ENCODE measurements around the gene FBXL15. TPM values are rescaled to one million over a fixed set of nuclear protein-coding genes. Genes with fewer than 3 reads are reported as not detected.

FBXL15 gene
- polyA plus RNA-seq, 1 donor (not counting 4 experiments of a cell fraction or from before 2014, with no cell fraction given) = 3.1 TPM

- Histone ChIP-seq H3K27me3 (ENCODE audit: control insufficient read depth, extremely low read depth, insufficient read depth, low read length) (no peaks in the 10 kb centered on the region), H3K79me2 (ENCODE audit: control insufficient read depth, insufficient read depth, low read length) (no peaks in the 10 kb centered on the region), H3K9me1 (ENCODE audit: control insufficient read depth, extremely low read depth, insufficient read depth, low read length) (peaks cover 3% of the 10 kb centered on the region), H3K4me3 (ENCODE audit: control insufficient read depth in 2 of 3, extremely low read depth in 1 of 3, insufficient read depth in 2 of 3, low read depth in 1 of 3, low read length in 3 of 3) (no peak overlapping the region), H3K27ac (ENCODE audit: control insufficient read depth, insufficient read depth, low read length) (peak overlapping the region; percentile 24), H4K20me1 (ENCODE audit: control insufficient read depth, extremely low read depth, insufficient read depth, low read length) (no peaks in the 10 kb centered on the region), H3K9ac (ENCODE audit: control insufficient read depth, extremely low read depth, insufficient read depth, low read length) (no peak overlapping the region), H3K9me3 (ENCODE audit: control insufficient read depth, low read depth, low read length) (no peaks in the 10 kb centered on the region), H3K4me2 (ENCODE audit: control insufficient read depth, extremely low read depth, insufficient read depth, low read depth, low read length) (no peak overlapping the region), H3K4me1 (ENCODE audit: control insufficient read depth, extremely low read depth, insufficient read depth, low read length) (peaks cover 20% of the 10 kb centered on the region), H3K36me3 (ENCODE audit: control insufficient read depth in 2 of 2, extremely low read depth in 1 of 2, insufficient read depth in 2 of 2, low read length in 2 of 2) (peaks cover 0 to 5% of the 10 kb centered on the region in 2 experiments), H2AFZ (ENCODE audit: control insufficient read depth, low read length) (no peak overlapping the region)
- no peak for DNase-seq (ENCODE audit: low read depth, low spot score)
- no peak for FAIRE-seq
- dilution Hi-C loops (cut with MboI; ENCODE audit: extremely low pct_ligation_motif_present, low sequenced_read_pairs) = no loop called here
- TF ChIP-seq EZH2 (IDR thresholded peaks at IDR 0.05; ENCODE audit: low read length) (no peak), CTCF (optimal IDR thresholded peaks at IDR 0.05 in 1 of 3, IDR thresholded peaks at IDR 0.05 in 1 of 3, conservative IDR thresholded peaks at IDR 0.05 in 1 of 3; ENCODE audit: extremely low read depth in 1 of 3, insufficient read depth in 2 of 3, low read length in 3 of 3) (no peak)
Observed at GRCh38 chr10:102455893-102456471, 35.3 kb downstream of the FBXL15 start.

GRCh38 chr10:102457591-102458150 lies 37.0 kb downstream of the FBXL15 start:
- FAIRE-seq (no peak), DNase-seq (ENCODE audit: low read depth, low spot score) (no peak)
- no peak overlapping the region for H3K4me3 ChIP-seq (ENCODE audit: control insufficient read depth in 2 of 3, extremely low read depth in 1 of 3, insufficient read depth in 2 of 3, low read depth in 1 of 3, low read length in 3 of 3)
- no peak overlapping the region for H3K9ac ChIP-seq (ENCODE audit: control insufficient read depth, extremely low read depth, insufficient read depth, low read length)
- H4K20me1 ChIP-seq (ENCODE audit: control insufficient read depth, extremely low read depth, insufficient read depth, low read length) = no peaks in the 10 kb centered on the region
- no peak overlapping the region for H3K4me2 ChIP-seq (ENCODE audit: control insufficient read depth, extremely low read depth, insufficient read depth, low read depth, low read length)
- peaks cover 22% of the 10 kb centered on the region for H3K4me1 ChIP-seq (ENCODE audit: control insufficient read depth, extremely low read depth, insufficient read depth, low read length)
- no peaks in the 10 kb centered on the region for H3K27me3 ChIP-seq (ENCODE audit: control insufficient read depth, extremely low read depth, insufficient read depth, low read length)
- H2AFZ ChIP-seq (ENCODE audit: control insufficient read depth, low read length) = no peak overlapping the region
- H3K79me2 ChIP-seq (ENCODE audit: control insufficient read depth, insufficient read depth, low read length) = no peaks in the 10 kb centered on the region
- H3K9me3 ChIP-seq (ENCODE audit: control insufficient read depth, low read depth, low read length) = no peaks in the 10 kb centered on the region
- peaks cover 0 to 5% of the 10 kb centered on the region in 2 experiments for H3K36me3 ChIP-seq (ENCODE audit: control insufficient read depth in 2 of 2, extremely low read depth in 1 of 2, insufficient read depth in 2 of 2, low read length in 2 of 2)
- TF ChIP-seq CTCF (optimal IDR thresholded peaks at IDR 0.05 in 1 of 3, IDR thresholded peaks at IDR 0.05 in 1 of 3, conservative IDR thresholded peaks at IDR 0.05 in 1 of 3; ENCODE audit: extremely low read depth in 1 of 3, insufficient read depth in 2 of 3, low read length in 3 of 3) = no peak
- no peak for TF ChIP-seq EZH2 (IDR thresholded peaks at IDR 0.05; ENCODE audit: low read length)
- H3K27ac ChIP-seq (ENCODE audit: control insufficient read depth, insufficient read depth, low read length) = no peak overlapping the region
- dilution Hi-C loops (cut with MboI; ENCODE audit: extremely low pct_ligation_motif_present, low sequenced_read_pairs) = no loop called here
- H3K9me1 ChIP-seq (ENCODE audit: control insufficient read depth, extremely low read depth, insufficient read depth, low read length) = peaks cover 3% of the 10 kb centered on the region

All from keratinocyte (primary cell).